Liver (tissue), 9 donors: ENCODE data around the gene LRRK1. TPM values are rescaled to one million over a fixed set of nuclear protein-coding genes. Genes with fewer than 3 reads are reported as not detected.

Experiments used
- DNase-seq: peaks from one replicate; pipeline ENCODE4 v3.0.0-alpha.2; 2017; ENCODE audit warnings: low spot score
- H3K27ac ChIP-seq, 2 donors: one replicate each; pipeline ENCODE4 v1.7.0; 2013; ENCODE audit warnings: inconsistent platforms in 2 of 2, low read length in 2 of 2, control low read depth in 1 of 2, low read depth in 1 of 2, mild to moderate bottlenecking in 1 of 2
- H3K27me3 ChIP-seq, 4 donors: one replicate each; pipeline versions ENCODE4 v1.6.1 to v1.7.0; 2013; ENCODE audit warnings: low read length in 3 of 4, inconsistent platforms in 1 of 4, mild to moderate bottlenecking in 1 of 4, moderate library complexity in 1 of 4; ENCODE audit not compliant: control insufficient read depth in 4 of 4, insufficient read depth in 4 of 4
- H3K36me3 ChIP-seq, 4 donors: one replicate each; pipeline versions ENCODE4 v1.6.1 to v1.7.0; 2013; ENCODE audit warnings: low read length in 3 of 4, mild to moderate bottlenecking in 3 of 4, low read depth in 1 of 4, moderate library complexity in 1 of 4; ENCODE audit not compliant: control insufficient read depth in 4 of 4, insufficient read depth in 3 of 4
- H3K4me1 ChIP-seq, 4 donors: one replicate each; pipeline versions ENCODE4 v1.6.1 to v1.7.0; 2013; ENCODE audit warnings: low read length in 3 of 4, mild to moderate bottlenecking in 3 of 4, moderate library complexity in 1 of 4; ENCODE audit not compliant: control insufficient read depth in 4 of 4, insufficient read depth in 4 of 4
- H3K4me3 ChIP-seq, 3 donors: one replicate each; pipeline versions ENCODE4 v1.6.1 to v1.7.0; 2013; ENCODE audit warnings: low read length in 3 of 3, control low read depth in 1 of 3, low read depth in 1 of 3, mild to moderate bottlenecking in 1 of 3
- H3K9ac ChIP-seq, 2 donors: one replicate each; pipeline ENCODE4 v1.7.0; 2013; ENCODE audit warnings: low read length in 2 of 2, mild to moderate bottlenecking in 2 of 2, moderate library complexity in 2 of 2, control low read depth in 1 of 2, low read depth in 1 of 2
- H3K9me3 ChIP-seq, 4 donors: one replicate each; pipeline versions ENCODE4 v1.6.1 to v1.7.0; 2013; ENCODE audit warnings: low read length in 3 of 4; ENCODE audit not compliant: control insufficient read depth in 4 of 4
- FOXA2 ChIP-seq: IDR thresholded peaks from 2 replicates; pipeline ENCODE4 v1.6.1; 2016; ENCODE audit warnings: antibody characterized with exemption
- GABPA ChIP-seq, 2 donors: IDR thresholded peaks in 1 of 2; conservative IDR thresholded peaks in 1 of 2; 2 replicates each; pipeline ENCODE4 v1.6.1; 2016; ENCODE audit warnings: antibody characterized with exemption in 2 of 2, mild to moderate bottlenecking in 1 of 2, moderate library complexity in 1 of 2
- JUND ChIP-seq, 2 donors: IDR thresholded peaks; 2 replicates each; pipeline ENCODE4 v1.6.1; 2016; ENCODE audit warnings: antibody characterized with exemption in 2 of 2
- NR2F2 ChIP-seq: IDR thresholded peaks from 2 replicates; pipeline ENCODE4 v1.6.1; 2016; ENCODE audit warnings: antibody characterized with exemption
- SP1 ChIP-seq: IDR thresholded peaks from 2 replicates; pipeline ENCODE4 v1.6.1; 2018; ENCODE audit warnings: antibody characterized with exemption, mild to moderate bottlenecking
- YY1 ChIP-seq: IDR thresholded peaks from 2 replicates; pipeline ENCODE4 v1.6.1; 2016; ENCODE audit warnings: antibody characterized with exemption, mild to moderate bottlenecking
- whole genome bisulfite sequencing: extraction: QIAGEN DNeasy Blood & Tissue Kit; methylation state at CpG from one replicate; pipeline ENCODE4 v1.1.7; 2013; 5-methylcytosine and 5-hydroxymethylcytosine counted together
- polyA plus RNA-seq, 2 donors: library from polyadenylated mRNA; stranded (reverse) in 1 of 2; unstranded in 1 of 2; fragments of 200-250 nt in 1 of 2; fragments of >200 nt in 1 of 2; fragmentation: Nextera tagmentation in 1 of 2; extraction: Ambion mirVana in 1 of 2; gene quantifications; one replicate each; pipeline versions ENCODE4 v1.2.1 to v1.2.3, GENCODE V29; 2013 to 2015
- total RNA-seq, 2 donors: library from RNA; depleted of rRNA; stranded (reverse); fragments of >200 nt; gene quantifications; one replicate each; pipeline ENCODE4 v1.2.3, GENCODE V29; 2014
- TF ChIP-seq, protein P1 (sequence below): IDR thresholded peaks from 2 replicates; pipeline ENCODE4 v1.6.1; 2016; ENCODE audit warnings: antibody characterized with exemption, mild to moderate bottlenecking
- TF ChIP-seq, protein P2 (sequence below): IDR thresholded peaks from 2 replicates; pipeline ENCODE4 v1.6.1; 2016; ENCODE audit warnings: antibody characterized with exemption
- TF ChIP-seq, protein P3 (sequence below): fragments of 150-350 bp; IDR thresholded peaks from 2 replicates; pipeline ENCODE4 v1.5.1; 2017; ENCODE audit warnings: improper control_type of control experiment, low read depth, low read length; ENCODE audit not compliant: missing input control
- TF ChIP-seq, protein P4 (sequence below): IDR thresholded peaks from 2 replicates; pipeline ENCODE4 v1.6.1; 2016; ENCODE audit warnings: antibody characterized with exemption
- donor health status: healthy.
- donor health status: healthy.
- donor health status: healthy.
- donor health status: healthy.
- donor health status: healthy.

LRRK1 gene
- total and polyA plus RNA-seq, 4 donors: 1.2 to 4.4 (median 2.7) TPM

DNA sequence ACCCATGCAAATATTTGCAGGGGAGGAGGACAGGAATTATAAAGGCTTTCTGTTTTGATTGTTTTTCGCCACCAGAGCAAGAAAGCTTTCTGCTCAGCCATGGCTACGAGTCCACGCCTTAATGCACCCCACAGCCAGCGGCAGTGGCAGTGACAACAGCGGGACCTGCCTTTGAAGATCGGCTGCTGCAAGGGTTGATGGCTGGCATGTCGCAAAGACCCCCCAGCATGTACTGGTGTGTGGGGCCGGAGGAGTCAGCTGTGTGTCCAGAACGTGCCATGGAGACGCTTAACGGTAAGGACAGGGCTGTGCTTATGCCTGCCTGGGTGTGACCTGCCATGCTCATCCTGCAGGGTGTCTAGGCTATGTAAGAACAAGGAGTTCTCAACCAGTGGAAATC lies 5.3 kb downstream of the LRRK1 start (continued):
- TF ChIP-seq, protein P1, sequence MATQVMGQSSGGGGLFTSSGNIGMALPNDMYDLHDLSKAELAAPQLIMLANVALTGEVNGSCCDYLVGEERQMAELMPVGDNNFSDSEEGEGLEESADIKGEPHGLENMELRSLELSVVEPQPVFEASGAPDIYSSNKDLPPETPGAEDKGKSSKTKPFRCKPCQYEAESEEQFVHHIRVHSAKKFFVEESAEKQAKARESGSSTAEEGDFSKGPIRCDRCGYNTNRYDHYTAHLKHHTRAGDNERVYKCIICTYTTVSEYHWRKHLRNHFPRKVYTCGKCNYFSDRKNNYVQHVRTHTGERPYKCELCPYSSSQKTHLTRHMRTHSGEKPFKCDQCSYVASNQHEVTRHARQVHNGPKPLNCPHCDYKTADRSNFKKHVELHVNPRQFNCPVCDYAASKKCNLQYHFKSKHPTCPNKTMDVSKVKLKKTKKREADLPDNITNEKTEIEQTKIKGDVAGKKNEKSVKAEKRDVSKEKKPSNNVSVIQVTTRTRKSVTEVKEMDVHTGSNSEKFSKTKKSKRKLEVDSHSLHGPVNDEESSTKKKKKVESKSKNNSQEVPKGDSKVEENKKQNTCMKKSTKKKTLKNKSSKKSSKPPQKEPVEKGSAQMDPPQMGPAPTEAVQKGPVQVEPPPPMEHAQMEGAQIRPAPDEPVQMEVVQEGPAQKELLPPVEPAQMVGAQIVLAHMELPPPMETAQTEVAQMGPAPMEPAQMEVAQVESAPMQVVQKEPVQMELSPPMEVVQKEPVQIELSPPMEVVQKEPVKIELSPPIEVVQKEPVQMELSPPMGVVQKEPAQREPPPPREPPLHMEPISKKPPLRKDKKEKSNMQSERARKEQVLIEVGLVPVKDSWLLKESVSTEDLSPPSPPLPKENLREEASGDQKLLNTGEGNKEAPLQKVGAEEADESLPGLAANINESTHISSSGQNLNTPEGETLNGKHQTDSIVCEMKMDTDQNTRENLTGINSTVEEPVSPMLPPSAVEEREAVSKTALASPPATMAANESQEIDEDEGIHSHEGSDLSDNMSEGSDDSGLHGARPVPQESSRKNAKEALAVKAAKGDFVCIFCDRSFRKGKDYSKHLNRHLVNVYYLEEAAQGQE: no peak
- TF ChIP-seq, protein P2, sequence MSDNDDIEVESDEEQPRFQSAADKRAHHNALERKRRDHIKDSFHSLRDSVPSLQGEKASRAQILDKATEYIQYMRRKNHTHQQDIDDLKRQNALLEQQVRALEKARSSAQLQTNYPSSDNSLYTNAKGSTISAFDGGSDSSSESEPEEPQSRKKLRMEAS: no peak
- TF ChIP-seq NR2F2: no peak
- TF ChIP-seq YY1: no peak

GRCh38 chr15:100925480-100925879 lies 6.3 kb downstream of the LRRK1 start:
- H3K9ac ChIP-seq: no peak overlapping the region
- H3K27me3 ChIP-seq: peaks cover 0 to 5% (median 0%) of the 10 kb centered on the region in 4 donors
- peaks cover 0 to 2% (median 0%) of the 10 kb centered on the region in 4 donors for H3K4me1 ChIP-seq
- H3K9me3 ChIP-seq: no peaks in the 10 kb centered on the region
- WGBS: 68% methylated on average over 8 of the region's 8 CpGs
- no peak for DNase-seq
- H3K36me3 ChIP-seq: no peaks in the 10 kb centered on the region
- H3K4me3 ChIP-seq: no peak overlapping the region
- no peak overlapping the region for H3K27ac ChIP-seq
- TF ChIP-seq, protein P3, sequence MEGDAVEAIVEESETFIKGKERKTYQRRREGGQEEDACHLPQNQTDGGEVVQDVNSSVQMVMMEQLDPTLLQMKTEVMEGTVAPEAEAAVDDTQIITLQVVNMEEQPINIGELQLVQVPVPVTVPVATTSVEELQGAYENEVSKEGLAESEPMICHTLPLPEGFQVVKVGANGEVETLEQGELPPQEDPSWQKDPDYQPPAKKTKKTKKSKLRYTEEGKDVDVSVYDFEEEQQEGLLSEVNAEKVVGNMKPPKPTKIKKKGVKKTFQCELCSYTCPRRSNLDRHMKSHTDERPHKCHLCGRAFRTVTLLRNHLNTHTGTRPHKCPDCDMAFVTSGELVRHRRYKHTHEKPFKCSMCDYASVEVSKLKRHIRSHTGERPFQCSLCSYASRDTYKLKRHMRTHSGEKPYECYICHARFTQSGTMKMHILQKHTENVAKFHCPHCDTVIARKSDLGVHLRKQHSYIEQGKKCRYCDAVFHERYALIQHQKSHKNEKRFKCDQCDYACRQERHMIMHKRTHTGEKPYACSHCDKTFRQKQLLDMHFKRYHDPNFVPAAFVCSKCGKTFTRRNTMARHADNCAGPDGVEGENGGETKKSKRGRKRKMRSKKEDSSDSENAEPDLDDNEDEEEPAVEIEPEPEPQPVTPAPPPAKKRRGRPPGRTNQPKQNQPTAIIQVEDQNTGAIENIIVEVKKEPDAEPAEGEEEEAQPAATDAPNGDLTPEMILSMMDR: no peak
- TF ChIP-seq GABPA (IDR thresholded peaks at IDR 0.05 in 1 of 2, conservative IDR thresholded peaks at IDR 0.05 in 1 of 2) (no peak), YY1 (no peak), JUND (IDR thresholded peaks at IDR 0.05) (no peak)
- TF ChIP-seq, protein P2: no peak

DNA sequence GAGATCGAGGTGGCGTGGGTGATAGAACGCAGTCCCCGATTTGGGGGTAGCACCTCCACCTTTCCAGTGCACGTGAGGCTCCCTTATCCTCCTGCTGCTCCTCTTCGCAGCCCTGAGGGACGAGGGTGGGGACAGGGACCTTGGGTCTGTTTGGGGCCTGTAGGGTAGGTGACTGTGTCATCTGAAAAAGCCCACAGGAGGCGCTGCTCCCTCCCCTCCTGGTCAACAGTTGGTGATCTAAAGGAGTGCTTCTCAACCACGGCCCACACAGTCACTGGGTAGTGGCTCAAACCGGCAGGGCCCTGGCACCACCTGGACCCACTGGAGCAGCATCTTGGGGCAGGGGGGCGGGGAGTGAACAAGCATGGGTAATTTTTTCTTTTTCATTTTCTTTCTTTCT lies 7.1 kb downstream of the LRRK1 start:
- TF ChIP-seq FOXA2: no peak
- TF ChIP-seq SP1: no peak
- TF ChIP-seq, protein P4, sequence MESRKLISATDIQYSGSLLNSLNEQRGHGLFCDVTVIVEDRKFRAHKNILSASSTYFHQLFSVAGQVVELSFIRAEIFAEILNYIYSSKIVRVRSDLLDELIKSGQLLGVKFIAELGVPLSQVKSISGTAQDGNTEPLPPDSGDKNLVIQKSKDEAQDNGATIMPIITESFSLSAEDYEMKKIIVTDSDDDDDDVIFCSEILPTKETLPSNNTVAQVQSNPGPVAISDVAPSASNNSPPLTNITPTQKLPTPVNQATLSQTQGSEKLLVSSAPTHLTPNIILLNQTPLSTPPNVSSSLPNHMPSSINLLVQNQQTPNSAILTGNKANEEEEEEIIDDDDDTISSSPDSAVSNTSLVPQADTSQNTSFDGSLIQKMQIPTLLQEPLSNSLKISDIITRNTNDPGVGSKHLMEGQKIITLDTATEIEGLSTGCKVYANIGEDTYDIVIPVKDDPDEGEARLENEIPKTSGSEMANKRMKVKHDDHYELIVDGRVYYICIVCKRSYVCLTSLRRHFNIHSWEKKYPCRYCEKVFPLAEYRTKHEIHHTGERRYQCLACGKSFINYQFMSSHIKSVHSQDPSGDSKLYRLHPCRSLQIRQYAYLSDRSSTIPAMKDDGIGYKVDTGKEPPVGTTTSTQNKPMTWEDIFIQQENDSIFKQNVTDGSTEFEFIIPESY: no peak
- TF ChIP-seq, protein P3: no peak
- WGBS: 84% methylated on average over 11 of the region's 11 CpGs
- Histone ChIP-seq H3K4me3 (no peak overlapping the region), H3K9me3 (no peaks in the 10 kb centered on the region), H3K27ac (no peak overlapping the region), H3K4me1 (no peaks in the 10 kb centered on the region), H3K36me3 (no peaks in the 10 kb centered on the region), H3K9ac (no peak overlapping the region), H3K27me3 (peaks cover 0 to under 1% (median 0%) of the 10 kb centered on the region in 4 donors)
- DNase-seq: no peak
